IMR-90 (cell line): ENCODE measurements around the gene ZBTB1.
"Not testable (repeated sequence)": the region's sequence is repeated elsewhere in the genome, so short reads cannot be mapped to it uniquely, and the experiment has no call there.

Experiments
- ELK1 ChIP-seq: fragments of 150-350 bp; IDR thresholded peaks from 2 replicates; pipeline ENCODE4 v1.6.1; 2016; ENCODE audit warnings: low read depth, mild to moderate bottlenecking, low read length, moderate library complexity, borderline replicate concordance
- POLR2A ChIP-seq: IDR thresholded peaks from 2 replicates; pipeline ENCODE4 v1.6.1; 2012; ENCODE audit warnings: mild to moderate bottlenecking, low read depth, low read length
- RAD21 ChIP-seq: IDR thresholded peaks from 2 replicates; pipeline ENCODE4 v1.6.1; 2012; ENCODE audit warnings: low read length, improper control_type of control experiment
- TF ChIP-seq, protein P1 (sequence below): conservative IDR thresholded peaks from 2 replicates; pipeline ENCODE4 v1.5.1; 2012; ENCODE audit warnings: mild to moderate bottlenecking, low read depth, low read length, improper control_type of control experiment
- TF ChIP-seq, protein P2 (sequence below): fragments of 150-350 bp; IDR thresholded peaks from 2 replicates; pipeline ENCODE4 v1.6.1; 2017; ENCODE audit warnings: mild to moderate bottlenecking, antibody characterized with exemption, low read length, low read depth

DNA sequence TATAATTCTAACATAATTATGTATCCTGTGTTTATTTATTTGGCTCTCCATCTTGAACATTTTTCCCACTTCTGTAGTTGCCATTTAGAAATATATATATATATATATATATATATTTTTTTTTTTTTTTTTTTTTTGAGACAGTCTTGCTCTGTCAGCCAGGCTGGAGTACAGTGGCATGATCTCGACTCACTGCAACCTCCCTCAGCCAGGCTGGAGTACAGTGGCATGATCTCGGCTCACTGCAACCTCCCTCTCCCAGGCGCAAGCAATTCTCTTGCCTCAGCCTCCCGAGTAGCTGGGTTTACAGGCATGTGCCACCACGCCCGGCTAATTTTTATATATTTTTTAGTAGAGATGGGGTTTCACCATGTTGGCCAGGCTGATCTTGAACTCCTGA, 13.1 kb downstream of the ZBTB1 start:
- TF ChIP-seq, protein P1, sequence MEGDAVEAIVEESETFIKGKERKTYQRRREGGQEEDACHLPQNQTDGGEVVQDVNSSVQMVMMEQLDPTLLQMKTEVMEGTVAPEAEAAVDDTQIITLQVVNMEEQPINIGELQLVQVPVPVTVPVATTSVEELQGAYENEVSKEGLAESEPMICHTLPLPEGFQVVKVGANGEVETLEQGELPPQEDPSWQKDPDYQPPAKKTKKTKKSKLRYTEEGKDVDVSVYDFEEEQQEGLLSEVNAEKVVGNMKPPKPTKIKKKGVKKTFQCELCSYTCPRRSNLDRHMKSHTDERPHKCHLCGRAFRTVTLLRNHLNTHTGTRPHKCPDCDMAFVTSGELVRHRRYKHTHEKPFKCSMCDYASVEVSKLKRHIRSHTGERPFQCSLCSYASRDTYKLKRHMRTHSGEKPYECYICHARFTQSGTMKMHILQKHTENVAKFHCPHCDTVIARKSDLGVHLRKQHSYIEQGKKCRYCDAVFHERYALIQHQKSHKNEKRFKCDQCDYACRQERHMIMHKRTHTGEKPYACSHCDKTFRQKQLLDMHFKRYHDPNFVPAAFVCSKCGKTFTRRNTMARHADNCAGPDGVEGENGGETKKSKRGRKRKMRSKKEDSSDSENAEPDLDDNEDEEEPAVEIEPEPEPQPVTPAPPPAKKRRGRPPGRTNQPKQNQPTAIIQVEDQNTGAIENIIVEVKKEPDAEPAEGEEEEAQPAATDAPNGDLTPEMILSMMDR = not testable (repeated sequence)
- TF ChIP-seq, protein P2, sequence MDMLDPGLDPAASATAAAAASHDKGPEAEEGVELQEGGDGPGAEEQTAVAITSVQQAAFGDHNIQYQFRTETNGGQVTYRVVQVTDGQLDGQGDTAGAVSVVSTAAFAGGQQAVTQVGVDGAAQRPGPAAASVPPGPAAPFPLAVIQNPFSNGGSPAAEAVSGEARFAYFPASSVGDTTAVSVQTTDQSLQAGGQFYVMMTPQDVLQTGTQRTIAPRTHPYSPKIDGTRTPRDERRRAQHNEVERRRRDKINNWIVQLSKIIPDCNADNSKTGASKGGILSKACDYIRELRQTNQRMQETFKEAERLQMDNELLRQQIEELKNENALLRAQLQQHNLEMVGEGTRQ = not testable (repeated sequence)
- TF ChIP-seq POLR2A, ELK1, RAD21: not testable (repeated sequence)
